Nephron (organoid): ENCODE data around the gene SPATA6L.

ENCODE experiments used
- H3K27ac Mint-ChIP-seq, 3 experiments: 2 replicates each; pipeline ENCODE4 v1.8.0; 2020; ENCODE audit warnings: mixed read lengths in 3 of 3, mild to moderate bottlenecking in 2 of 3, moderate library complexity in 1 of 3
- H3K27me3 Mint-ChIP-seq: 2 replicates; pipeline ENCODE4 v1.8.0; 2021; ENCODE audit warnings: low read depth, mild to moderate bottlenecking, moderate library complexity, mixed read lengths
- H3K36me3 Mint-ChIP-seq: 2 replicates; pipeline ENCODE4 v1.8.0; 2020; ENCODE audit warnings: low read depth, mixed read lengths
- H3K4me1 Mint-ChIP-seq: 2 replicates; pipeline ENCODE4 v1.8.0; 2020; ENCODE audit warnings: mixed read lengths
- H3K4me3 Mint-ChIP-seq, 3 experiments: 2 replicates each; pipeline ENCODE4 v1.8.0; 2020; ENCODE audit warnings: mild to moderate bottlenecking in 3 of 3, mixed read lengths in 3 of 3, moderate library complexity in 2 of 3
- H3K9me3 Mint-ChIP-seq: 2 replicates; pipeline ENCODE4 v1.8.0; 2020; ENCODE audit warnings: mixed read lengths
- CTCF ChIP-seq, 3 experiments: fragments of 200-600 bp; sonication (generic); IDR thresholded peaks; one replicate each; pipeline ENCODE4 v1.5.0; 2021; ENCODE audit warnings: antibody characterized with exemption in 3 of 3; ENCODE audit not compliant: unreplicated experiment in 3 of 3

The SPATA6L gene

GRCh38 chr9:4573634-4574389 lies 92.5 kb downstream of the SPATA6L start:
- Mint-ChIP-seq H3K4me3 (no peak overlapping the region), H3K36me3 (no peaks in the 10 kb centered on the region), H3K27ac (no peak overlapping the region), H3K9me3 (no peaks in the 10 kb centered on the region), H3K4me1 (peaks cover 9% of the 10 kb centered on the region), H3K27me3 (peaks cover 5% of the 10 kb centered on the region)
- TF ChIP-seq CTCF (IDR thresholded peaks at IDR 0.05; ENCODE audit: unreplicated experiment in 3 of 3), result no peak

- H3K9me3 Mint-ChIP-seq, result no peaks in the 10 kb centered on the region
- H3K36me3 Mint-ChIP-seq, result no peaks in the 10 kb centered on the region
- TF ChIP-seq CTCF (IDR thresholded peaks at IDR 0.05; ENCODE audit: unreplicated experiment in 3 of 3), result no peak
- H3K4me1 Mint-ChIP-seq, result peaks cover 9% of the 10 kb centered on the region
- H3K27me3 Mint-ChIP-seq, result peaks cover 5% of the 10 kb centered on the region
- no peak overlapping the region for H3K27ac Mint-ChIP-seq
- no peak overlapping the region for H3K4me3 Mint-ChIP-seq
Measured at GRCh38 chr9:4573176-4573575, 93.1 kb downstream of the SPATA6L start.

GRCh38 chr9:4572184-4572826 lies 94.0 kb downstream of the SPATA6L start:
- no peak overlapping the region for H3K27ac Mint-ChIP-seq
- H3K27me3 Mint-ChIP-seq, result peaks cover 5% of the 10 kb centered on the region
- no peaks in the 10 kb centered on the region for H3K36me3 Mint-ChIP-seq
- H3K4me1 Mint-ChIP-seq, result peaks cover 9% of the 10 kb centered on the region
- no peak overlapping the region for H3K4me3 Mint-ChIP-seq
- no peaks in the 10 kb centered on the region for H3K9me3 Mint-ChIP-seq
- TF ChIP-seq CTCF (IDR thresholded peaks at IDR 0.05; ENCODE audit: unreplicated experiment in 3 of 3), result no peak

- Mint-ChIP-seq H3K4me1 (peaks cover 5% of the 10 kb centered on the region), H3K9me3 (no peaks in the 10 kb centered on the region), H3K27me3 (peaks cover 5% of the 10 kb centered on the region), H3K36me3 (peaks cover 4% of the 10 kb centered on the region), H3K4me3 (no peak overlapping the region), H3K27ac (no peak overlapping the region)
- TF ChIP-seq CTCF (IDR thresholded peaks at IDR 0.05; ENCODE audit: unreplicated experiment in 3 of 3), result no peak
Measured at GRCh38 chr9:4569101-4569500, 97.2 kb downstream of the SPATA6L start.

GRCh38 chr9:4567601-4568000 lies 98.7 kb downstream of the SPATA6L start:
- TF ChIP-seq CTCF (IDR thresholded peaks at IDR 0.05; ENCODE audit: unreplicated experiment in 3 of 3), result no peak
- Mint-ChIP-seq H3K4me3 (no peak overlapping the region), H3K9me3 (no peaks in the 10 kb centered on the region), H3K4me1 (no peaks in the 10 kb centered on the region), H3K27ac (no peak overlapping the region), H3K36me3 (peaks cover 4% of the 10 kb centered on the region), H3K27me3 (peaks cover 9% of the 10 kb centered on the region)

- Mint-ChIP-seq H3K36me3 (peaks cover 4% of the 10 kb centered on the region), H3K4me3 (no peak overlapping the region), H3K4me1 (no peaks in the 10 kb centered on the region), H3K27me3 (peaks cover 9% of the 10 kb centered on the region), H3K9me3 (no peaks in the 10 kb centered on the region), H3K27ac (no peak overlapping the region)
- no peak for TF ChIP-seq CTCF (IDR thresholded peaks at IDR 0.05; ENCODE audit: unreplicated experiment in 3 of 3)
Measured at GRCh38 chr9:4566806-4567205, 99.5 kb downstream of the SPATA6L start.
